NT2/D1 (cell line): Measurements from ENCODE around the gene AGBL1.

Experiments used
- DNase-seq: peaks from one replicate; pipeline ENCODE4 v3.0.0-alpha.2; 2011; ENCODE audit warnings: low read depth, low spot score
- H3K27me3 ChIP-seq: 2 replicates; pipeline ENCODE4 v1.6.0; 2011; ENCODE audit warnings: mild to moderate bottlenecking; ENCODE audit not compliant: insufficient read length, insufficient read depth
- H3K36me3 ChIP-seq: 2 replicates; pipeline ENCODE4 v1.6.1; 2011; ENCODE audit warnings: mild to moderate bottlenecking, low read length, mixed read lengths; ENCODE audit not compliant: insufficient read depth, insufficient read length
- H3K4me1 ChIP-seq: 2 replicates; pipeline ENCODE4 v1.5.1; 2011; ENCODE audit not compliant: insufficient read depth, insufficient read length
- H3K4me3 ChIP-seq: 2 replicates; pipeline ENCODE4 v1.5.1; 2011; ENCODE audit warnings: low read depth; ENCODE audit not compliant: insufficient read length
- H3K9ac ChIP-seq: 2 replicates; pipeline ENCODE4 v1.6.0; 2011; ENCODE audit warnings: low read depth; ENCODE audit not compliant: insufficient read length
- H3K9me3 ChIP-seq: 2 replicates; pipeline ENCODE4 v1.5.1; 2011; ENCODE audit warnings: mild to moderate bottlenecking, low read length; ENCODE audit not compliant: insufficient read depth
- SUZ12 ChIP-seq: IDR thresholded peaks from 2 replicates; pipeline ENCODE4 v1.6.1; 2011; ENCODE audit not compliant: insufficient read length, insufficient read depth; ENCODE audit errors: extremely low read depth
- YY1 ChIP-seq: IDR thresholded peaks from 2 replicates; pipeline ENCODE4 v1.6.1; 2011; ENCODE audit not compliant: insufficient read length, insufficient read depth
- ZNF274 ChIP-seq: IDR thresholded peaks from 2 replicates; pipeline ENCODE4 v1.6.1; 2011; ENCODE audit warnings: mild to moderate bottlenecking, low read depth, low read length

Gene AGBL1

DNA sequence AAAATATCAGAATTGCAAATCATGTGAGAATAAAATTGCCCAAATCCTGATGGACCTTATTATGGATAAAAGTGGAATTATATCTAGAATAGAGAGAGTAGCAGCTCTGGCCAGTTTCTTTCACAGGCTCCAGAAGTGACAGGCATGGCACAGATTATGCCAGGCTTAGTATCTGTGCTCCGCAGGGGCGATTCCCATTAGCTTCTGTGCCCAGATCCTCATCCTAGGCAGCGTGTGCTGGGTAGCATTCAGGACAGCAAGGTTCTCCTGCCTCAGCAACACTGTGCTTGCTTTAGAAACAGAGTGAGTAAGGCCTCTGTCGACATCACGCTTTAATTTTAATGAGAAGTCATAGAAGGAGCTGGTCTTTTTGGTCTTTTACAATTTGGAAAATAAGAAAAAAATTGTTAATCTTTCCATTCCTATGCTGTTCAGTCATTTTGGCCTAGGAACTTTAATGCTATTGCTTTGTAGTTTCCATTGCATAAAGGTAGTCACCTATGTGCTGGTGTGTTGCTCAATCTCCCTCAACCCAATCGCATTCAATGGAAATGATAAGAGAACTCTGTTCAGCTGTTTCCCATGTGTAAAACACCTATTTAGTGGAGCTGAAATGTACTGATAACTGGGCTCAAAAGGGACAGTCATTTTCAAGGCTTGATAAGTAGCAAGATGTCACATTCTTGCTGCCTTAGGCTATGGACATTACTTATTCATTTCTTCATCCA, 770.1 kb downstream of the AGBL1 start:
- TF ChIP-seq YY1 = no peak
- TF ChIP-seq SUZ12 = no peak
- no peak for TF ChIP-seq ZNF274
- Histone ChIP-seq H3K4me3 (no peak overlapping the region), H3K9me3 (no peaks in the 10 kb centered on the region), H3K9ac (no peak overlapping the region), H3K4me1 (no peaks in the 10 kb centered on the region), H3K27me3 (no peaks in the 10 kb centered on the region), H3K36me3 (no peaks in the 10 kb centered on the region)
- no peak for DNase-seq

DNA sequence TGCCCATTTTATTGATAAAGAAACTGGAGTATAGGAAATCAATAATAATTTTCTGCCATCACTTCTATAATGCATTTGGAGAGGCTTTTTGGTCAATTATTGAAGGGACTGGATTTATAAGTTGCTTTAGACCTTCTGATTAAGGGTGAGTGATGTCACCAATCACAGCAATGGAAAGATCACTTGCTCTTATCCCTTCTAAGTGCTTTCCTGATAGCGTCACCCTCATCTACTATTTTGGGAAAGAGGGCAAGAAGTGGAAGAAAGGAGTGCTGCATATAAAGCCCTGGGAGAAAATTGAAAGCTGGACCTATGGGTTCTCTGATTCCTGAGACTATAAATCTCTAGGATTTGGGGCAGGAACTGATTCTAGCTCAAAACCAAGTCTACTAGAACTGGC, 771.3 kb downstream of the AGBL1 start:
- no peak overlapping the region for H3K9ac ChIP-seq
- H3K27me3 ChIP-seq = no peaks in the 10 kb centered on the region
- no peaks in the 10 kb centered on the region for H3K9me3 ChIP-seq
- no peak overlapping the region for H3K4me3 ChIP-seq
- DNase-seq = no peak
- TF ChIP-seq SUZ12 (no peak), YY1 (no peak), ZNF274 (no peak)
- no peaks in the 10 kb centered on the region for H3K36me3 ChIP-seq
- H3K4me1 ChIP-seq = no peaks in the 10 kb centered on the region

DNA sequence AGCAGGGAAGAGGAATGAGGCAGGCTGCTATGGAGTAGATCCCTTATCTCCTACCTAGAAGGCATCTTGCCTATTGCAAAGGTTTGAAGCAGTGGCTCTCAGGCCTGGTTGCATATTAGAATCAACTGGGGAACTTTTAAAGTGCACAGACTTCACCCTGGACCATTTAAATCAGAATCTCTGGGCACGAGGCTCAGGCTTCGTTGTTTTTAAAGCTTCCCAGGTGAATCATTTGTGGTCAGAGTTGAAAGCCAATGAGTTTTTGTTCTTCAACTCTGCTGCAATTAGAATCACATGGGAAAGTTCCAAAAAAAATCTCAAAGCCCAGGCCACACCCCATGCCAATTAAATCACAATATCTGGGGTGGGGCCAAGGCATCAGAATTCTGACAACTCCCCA, 773.1 kb downstream of the AGBL1 start:
- no peak overlapping the region for H3K4me3 ChIP-seq
- no peak for DNase-seq
- peaks cover 8% of the 10 kb centered on the region for H3K4me1 ChIP-seq
- TF ChIP-seq ZNF274 (no peak), SUZ12 (no peak), YY1 (no peak)
- H3K27me3 ChIP-seq = no peaks in the 10 kb centered on the region
- no peaks in the 10 kb centered on the region for H3K36me3 ChIP-seq
- H3K9me3 ChIP-seq = no peaks in the 10 kb centered on the region
- no peak overlapping the region for H3K9ac ChIP-seq

DNA sequence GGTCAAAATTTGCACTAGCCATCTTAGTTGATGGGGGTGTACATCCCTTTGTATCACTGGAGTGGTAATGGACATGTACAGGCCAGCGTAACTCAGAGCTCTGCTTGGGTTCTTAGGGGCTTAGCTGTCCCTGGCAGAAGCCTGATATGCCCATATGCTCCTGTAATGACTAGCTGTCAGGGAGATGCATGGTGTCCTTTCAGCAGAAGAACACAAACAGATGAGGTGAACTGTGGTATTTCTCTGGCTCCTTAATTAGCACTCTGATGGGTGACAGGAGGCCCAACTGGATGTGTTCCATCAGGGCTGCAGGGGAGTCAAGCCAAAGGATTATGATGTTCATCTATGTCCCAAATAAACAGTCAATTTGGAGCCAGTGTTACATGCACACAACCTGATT, 774.5 kb downstream of the AGBL1 start:
- Histone ChIP-seq H3K4me1 (peaks cover 8% of the 10 kb centered on the region), H3K27me3 (no peaks in the 10 kb centered on the region), H3K4me3 (no peak overlapping the region), H3K9me3 (no peaks in the 10 kb centered on the region), H3K9ac (no peak overlapping the region), H3K36me3 (no peaks in the 10 kb centered on the region)
- TF ChIP-seq SUZ12 (no peak), ZNF274 (no peak), YY1 (no peak)
- no peak for DNase-seq

DNA sequence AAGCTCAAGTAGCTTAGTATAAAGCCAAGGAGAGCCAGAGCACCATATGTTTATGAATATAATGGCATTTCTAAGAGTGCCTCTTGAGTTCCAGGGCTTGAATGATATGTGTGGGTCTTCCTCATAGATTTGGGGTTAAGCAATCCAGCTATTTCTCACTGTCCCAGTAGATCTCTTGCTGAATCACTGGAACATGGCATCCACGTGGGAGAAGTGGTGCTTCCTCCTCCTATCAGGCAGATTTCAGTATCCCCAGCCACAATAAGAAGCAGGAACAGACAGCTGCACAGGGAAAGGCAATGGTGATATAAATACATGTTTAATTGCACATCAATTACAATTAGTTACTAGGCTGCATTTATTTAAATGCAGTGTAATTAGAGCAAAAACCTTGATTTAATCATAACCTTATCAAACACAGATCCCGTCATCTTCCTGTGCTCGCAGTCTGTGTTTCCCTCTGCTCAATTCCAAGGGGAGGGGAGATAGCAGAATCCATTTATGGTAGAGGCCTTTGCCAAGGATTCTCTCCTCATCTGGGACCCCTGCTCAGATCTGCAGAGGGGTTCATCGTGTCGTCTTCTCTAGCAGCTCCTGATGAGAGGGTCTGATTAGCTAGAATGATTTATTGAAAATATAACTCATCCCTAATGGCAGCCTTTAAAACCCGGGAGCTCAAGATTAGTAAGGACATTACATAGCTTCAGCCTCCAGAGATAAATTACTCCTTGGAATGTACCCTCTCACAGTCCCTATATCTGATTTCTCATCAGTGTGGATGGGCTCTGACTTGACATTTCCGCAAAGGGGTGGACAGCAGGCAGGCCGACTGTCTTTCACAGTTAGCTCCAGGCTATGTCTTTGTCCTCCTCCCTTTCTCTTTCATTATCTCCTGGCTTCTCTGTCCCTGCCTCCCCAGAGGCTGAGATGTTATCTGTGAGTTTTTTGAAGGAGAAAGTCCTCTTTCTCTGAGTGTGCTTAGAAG, 775.9 kb downstream of the AGBL1 start:
- no peak overlapping the region for H3K4me3 ChIP-seq
- H3K27me3 ChIP-seq = no peaks in the 10 kb centered on the region
- no peak overlapping the region for H3K9ac ChIP-seq
- no peak for TF ChIP-seq ZNF274
- no peak for TF ChIP-seq YY1
- no peak for TF ChIP-seq SUZ12
- peak; percentile 3 for DNase-seq
- peaks cover 8% of the 10 kb centered on the region for H3K4me1 ChIP-seq
- no peaks in the 10 kb centered on the region for H3K9me3 ChIP-seq
- no peaks in the 10 kb centered on the region for H3K36me3 ChIP-seq

DNA sequence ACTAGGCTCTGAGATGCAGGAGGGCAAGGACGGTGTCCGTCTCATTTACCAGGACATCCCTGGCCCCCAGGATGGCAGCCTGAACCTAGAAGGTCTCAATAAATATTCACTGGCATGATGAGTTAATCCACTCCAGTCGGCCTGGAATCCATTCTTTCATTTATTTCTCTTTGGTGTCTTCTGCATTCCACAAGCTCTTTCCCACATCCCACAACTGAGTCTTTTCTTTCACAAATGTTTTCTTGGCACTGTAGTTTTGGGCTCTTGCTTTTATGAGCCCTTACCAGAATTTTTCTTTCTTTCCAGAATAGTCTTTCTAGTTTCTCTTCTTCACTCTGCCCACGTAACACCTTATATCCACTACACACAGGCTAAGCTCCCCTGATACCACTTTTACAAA, 778.0 kb downstream of the AGBL1 start:
- H3K36me3 ChIP-seq = no peaks in the 10 kb centered on the region
- no peak for DNase-seq
- H3K9ac ChIP-seq = no peak overlapping the region
- no peaks in the 10 kb centered on the region for H3K9me3 ChIP-seq
- no peaks in the 10 kb centered on the region for H3K27me3 ChIP-seq
- TF ChIP-seq SUZ12 (no peak), YY1 (no peak), ZNF274 (no peak)
- peaks cover 8% of the 10 kb centered on the region for H3K4me1 ChIP-seq
- no peak overlapping the region for H3K4me3 ChIP-seq
